ENCODE results near the gene HS3ST3A1. TPM values are rescaled to one million over a fixed set of nuclear protein-coding genes. Genes with fewer than 3 reads are reported as not detected.

Gene HS3ST3A1
- total and polyA plus RNA-seq, 2 experiments from 2014 or later, result 5.4 to 24.1 TPM

DNA sequence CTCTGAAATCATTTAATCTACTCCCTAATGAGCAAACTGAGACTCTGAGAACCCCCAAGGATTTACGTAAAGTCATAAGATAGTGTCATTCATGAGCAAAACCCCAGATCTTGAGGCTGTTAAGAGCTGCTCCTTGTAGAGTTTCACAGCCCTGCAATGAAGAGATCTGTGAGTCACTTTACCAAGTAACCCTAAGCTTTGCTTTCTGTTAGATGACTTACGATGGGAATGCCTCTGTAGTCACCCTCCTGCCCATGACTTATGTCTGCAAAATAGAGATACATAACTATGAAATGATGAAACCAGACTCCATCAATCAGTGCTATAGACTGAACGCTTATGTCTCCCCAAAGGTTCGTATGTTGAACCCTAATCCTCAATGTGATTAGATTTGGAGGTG, 117.7 kb downstream of the HS3ST3A1 start:
- H3K4me1 ChIP-seq (ENCODE audit: insufficient read depth), result no peaks in the 10 kb centered on the region
- H2AFZ ChIP-seq, result no peak overlapping the region
- DNase-seq (ENCODE audit: low spot score), result no peak
- H4K20me1 ChIP-seq (replicated peaks; ENCODE audit: insufficient read depth), result no peaks in the 10 kb centered on the region
- H3K27me3 ChIP-seq (ENCODE audit: insufficient read depth), result no peaks in the 10 kb centered on the region
- no peak overlapping the region for H3K27ac ChIP-seq (ENCODE audit: low read depth)
- TF ChIP-seq, protein P1, sequence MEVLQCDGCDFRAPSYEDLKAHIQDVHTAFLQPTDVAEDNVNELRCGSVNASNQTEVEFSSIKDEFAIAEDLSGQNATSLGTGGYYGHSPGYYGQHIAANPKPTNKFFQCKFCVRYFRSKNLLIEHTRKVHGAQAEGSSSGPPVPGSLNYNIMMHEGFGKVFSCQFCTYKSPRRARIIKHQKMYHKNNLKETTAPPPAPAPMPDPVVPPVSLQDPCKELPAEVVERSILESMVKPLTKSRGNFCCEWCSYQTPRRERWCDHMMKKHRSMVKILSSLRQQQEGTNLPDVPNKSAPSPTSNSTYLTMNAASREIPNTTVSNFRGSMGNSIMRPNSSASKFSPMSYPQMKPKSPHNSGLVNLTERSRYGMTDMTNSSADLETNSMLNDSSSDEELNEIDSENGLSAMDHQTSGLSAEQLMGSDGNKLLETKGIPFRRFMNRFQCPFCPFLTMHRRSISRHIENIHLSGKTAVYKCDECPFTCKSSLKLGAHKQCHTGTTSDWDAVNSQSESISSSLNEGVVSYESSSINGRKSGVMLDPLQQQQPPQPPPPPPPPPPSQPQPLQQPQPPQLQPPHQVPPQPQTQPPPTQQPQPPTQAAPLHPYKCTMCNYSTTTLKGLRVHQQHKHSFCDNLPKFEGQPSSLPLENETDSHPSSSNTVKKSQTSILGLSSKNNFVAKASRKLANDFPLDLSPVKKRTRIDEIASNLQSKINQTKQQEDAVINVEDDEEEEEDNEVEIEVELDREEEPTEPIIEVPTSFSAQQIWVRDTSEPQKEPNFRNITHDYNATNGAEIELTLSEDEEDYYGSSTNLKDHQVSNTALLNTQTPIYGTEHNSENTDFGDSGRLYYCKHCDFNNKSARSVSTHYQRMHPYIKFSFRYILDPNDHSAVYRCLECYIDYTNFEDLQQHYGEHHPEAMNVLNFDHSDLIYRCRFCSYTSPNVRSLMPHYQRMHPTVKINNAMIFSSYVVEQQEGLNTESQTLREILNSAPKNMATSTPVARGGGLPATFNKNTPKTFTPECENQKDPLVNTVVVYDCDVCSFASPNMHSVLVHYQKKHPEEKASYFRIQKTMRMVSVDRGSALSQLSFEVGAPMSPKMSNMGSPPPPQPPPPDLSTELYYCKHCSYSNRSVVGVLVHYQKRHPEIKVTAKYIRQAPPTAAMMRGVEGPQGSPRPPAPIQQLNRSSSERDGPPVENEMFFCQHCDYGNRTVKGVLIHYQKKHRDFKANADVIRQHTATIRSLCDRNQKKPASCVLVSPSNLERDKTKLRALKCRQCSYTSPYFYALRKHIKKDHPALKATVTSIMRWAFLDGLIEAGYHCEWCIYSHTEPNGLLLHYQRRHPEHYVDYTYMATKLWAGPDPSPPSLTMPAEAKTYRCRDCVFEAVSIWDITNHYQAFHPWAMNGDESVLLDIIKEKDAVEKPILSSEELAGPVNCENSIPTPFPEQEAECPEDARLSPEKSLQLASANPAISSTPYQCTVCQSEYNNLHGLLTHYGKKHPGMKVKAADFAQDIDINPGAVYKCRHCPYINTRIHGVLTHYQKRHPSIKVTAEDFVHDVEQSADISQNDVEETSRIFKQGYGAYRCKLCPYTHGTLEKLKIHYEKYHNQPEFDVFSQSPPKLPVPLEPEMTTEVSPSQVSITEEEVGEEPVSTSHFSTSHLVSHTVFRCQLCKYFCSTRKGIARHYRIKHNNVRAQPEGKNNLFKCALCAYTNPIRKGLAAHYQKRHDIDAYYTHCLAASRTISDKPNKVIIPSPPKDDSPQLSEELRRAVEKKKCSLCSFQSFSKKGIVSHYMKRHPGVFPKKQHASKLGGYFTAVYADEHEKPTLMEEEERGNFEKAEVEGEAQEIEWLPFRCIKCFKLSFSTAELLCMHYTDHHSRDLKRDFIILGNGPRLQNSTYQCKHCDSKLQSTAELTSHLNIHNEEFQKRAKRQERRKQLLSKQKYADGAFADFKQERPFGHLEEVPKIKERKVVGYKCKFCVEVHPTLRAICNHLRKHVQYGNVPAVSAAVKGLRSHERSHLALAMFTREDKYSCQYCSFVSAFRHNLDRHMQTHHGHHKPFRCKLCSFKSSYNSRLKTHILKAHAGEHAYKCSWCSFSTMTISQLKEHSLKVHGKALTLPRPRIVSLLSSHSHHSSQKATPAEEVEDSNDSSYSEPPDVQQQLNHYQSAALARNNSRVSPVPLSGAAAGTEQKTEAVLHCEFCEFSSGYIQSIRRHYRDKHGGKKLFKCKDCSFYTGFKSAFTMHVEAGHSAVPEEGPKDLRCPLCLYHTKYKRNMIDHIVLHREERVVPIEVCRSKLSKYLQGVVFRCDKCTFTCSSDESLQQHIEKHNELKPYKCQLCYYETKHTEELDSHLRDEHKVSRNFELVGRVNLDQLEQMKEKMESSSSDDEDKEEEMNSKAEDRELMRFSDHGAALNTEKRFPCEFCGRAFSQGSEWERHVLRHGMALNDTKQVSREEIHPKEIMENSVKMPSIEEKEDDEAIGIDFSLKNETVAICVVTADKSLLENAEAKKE (CRISPR knock-in tag; IDR thresholded peaks at IDR 0.05), result no peak
- TF ChIP-seq JUNB (IDR thresholded peaks at IDR 0.05; ENCODE audit: unreplicated experiment) (no peak), POLR2AphosphoS5 (IDR thresholded peaks at IDR 0.05; ENCODE audit: low read depth) (no peak), EZH2phosphoT487 (IDR thresholded peaks at IDR 0.05; ENCODE audit: unreplicated experiment) (no peak), NANOG (IDR thresholded peaks at IDR 0.05; ENCODE audit: borderline replicate concordance) (no peak)
- no peak for ATAC-seq
- H3F3A ChIP-seq (replicated peaks; ENCODE audit: low read depth), result no peaks in the 10 kb centered on the region
- Mint-ChIP-seq H3K4me3 (no peak overlapping the region), H3K27me3 (ENCODE audit: insufficient read depth, low read depth, poor library complexity) (peaks cover 4% of the 10 kb centered on the region), H3K27ac (no peak overlapping the region), H3K4me1 (0 out of 3 replicates have a peak, but pooled peaks cover 2% of the 10 kb centered on the region), H3K9me3 (peaks cover 31% of the 10 kb centered on the region), H3K36me3 (ENCODE audit: low read depth) (peaks cover 26% of the 10 kb centered on the region)
- H3K4me3 ChIP-seq, result no peak overlapping the region
- no peak overlapping the region for H3K4me2 ChIP-seq
- no peaks in the 10 kb centered on the region for H3K79me2 ChIP-seq (replicated peaks; ENCODE audit: insufficient read depth)
- H3K9me2 ChIP-seq (ENCODE audit: insufficient read depth), result peaks cover 3% of the 10 kb centered on the region; the same call in 1 of the 2 replicates
- peaks cover 12% of the 10 kb centered on the region for H3K36me3 ChIP-seq (ENCODE audit: insufficient read depth)

DNA sequence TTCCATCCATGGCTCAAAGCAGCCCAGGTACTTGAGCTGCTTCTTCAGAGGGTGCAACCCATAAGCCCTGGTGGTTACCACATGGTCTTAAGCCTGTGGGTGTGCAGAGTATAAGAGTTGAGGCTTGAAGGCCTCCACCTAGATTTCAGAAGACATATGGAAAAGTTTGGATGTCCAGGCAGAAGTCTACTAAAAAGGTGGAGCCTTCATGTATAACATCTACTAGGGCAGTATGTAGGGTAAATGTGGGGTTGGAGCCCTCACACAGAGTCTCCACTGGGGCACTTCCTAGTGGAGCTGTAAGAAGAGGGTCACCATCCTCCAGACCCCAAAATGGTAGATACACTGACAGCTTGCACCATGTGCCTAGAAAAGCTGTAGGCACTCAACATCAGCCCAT, 120.9 kb downstream of the HS3ST3A1 start:
- ATAC-seq (no peak), DNase-seq (ENCODE audit: low spot score) (peak; percentile 11)
- H3K36me3 ChIP-seq (ENCODE audit: insufficient read depth), result peaks cover 12% of the 10 kb centered on the region
- no peak overlapping the region for H3K27ac ChIP-seq (ENCODE audit: low read depth)
- Mint-ChIP-seq H3K9me3 (peaks cover 31% of the 10 kb centered on the region), H3K4me3 (no peak overlapping the region), H3K36me3 (ENCODE audit: low read depth) (peaks cover 26% of the 10 kb centered on the region), H3K27me3 (ENCODE audit: insufficient read depth, low read depth, poor library complexity) (peaks cover 4% of the 10 kb centered on the region), H3K27ac (no peak overlapping the region), H3K4me1 (no peaks in the 10 kb centered on the region)
- no peaks in the 10 kb centered on the region for H3K4me1 ChIP-seq (ENCODE audit: insufficient read depth)
- H3K79me2 ChIP-seq (replicated peaks; ENCODE audit: insufficient read depth), result no peaks in the 10 kb centered on the region
- H3F3A ChIP-seq (replicated peaks; ENCODE audit: low read depth), result no peaks in the 10 kb centered on the region
- no peak overlapping the region for H3K4me2 ChIP-seq
- no peak overlapping the region for H3K4me3 ChIP-seq
- H2AFZ ChIP-seq, result no peak overlapping the region
- peaks cover 3% of the 10 kb centered on the region; the same call in 1 of the 2 replicates for H3K9me2 ChIP-seq (ENCODE audit: insufficient read depth)
- no peaks in the 10 kb centered on the region for H3K27me3 ChIP-seq (ENCODE audit: insufficient read depth)
- H4K20me1 ChIP-seq (replicated peaks; ENCODE audit: insufficient read depth), result no peaks in the 10 kb centered on the region
- TF ChIP-seq ZNF331 (CRISPR knock-in tag; IDR thresholded peaks at IDR 0.05; ENCODE audit: low read depth), result no peak
- TF ChIP-seq EZH2 (IDR thresholded peaks at IDR 0.05; ENCODE audit: low read depth, unreplicated experiment), result no peak
- no peak for TF ChIP-seq CTCF (conservative IDR thresholded peaks at IDR 0.05; ENCODE audit: low read depth in 2 of 2)
